HepG2 (cell line): Measurements from ENCODE around the gene LHPP. TPM values are rescaled to one million over a fixed set of nuclear protein-coding genes. Genes with fewer than 3 reads are reported as not detected.

Experiments used
- CCDC6 ChIP-seq: sonication (generic); formaldehyde crosslinking; IDR thresholded peaks from 2 replicates; pipeline ENCODE4 v1.8.1; 2022; ENCODE audit warnings: mild to moderate bottlenecking, missing genetic modification reagents, moderate library complexity
- CENPX ChIP-seq: sonication (generic); formaldehyde crosslinking; IDR thresholded peaks from 2 replicates; pipeline ENCODE4 v1.9.0; 2021; ENCODE audit warnings: mild to moderate bottlenecking, missing genetic modification reagents, moderate library complexity
- CHD2 ChIP-seq: IDR thresholded peaks from 2 replicates; pipeline ENCODE4 v1.6.1; 2011; ENCODE audit warnings: low read depth, low read length, improper control_type of control experiment
- CREM ChIP-seq, 2 experiments: sonication (generic) in 1 of 2; formaldehyde crosslinking in 1 of 2; IDR thresholded peaks; 2 replicates each; pipeline versions ENCODE4 v1.4.0 to v1.6.1; 2016 to 2020; ENCODE audit warnings: antibody characterized with exemption in 1 of 2, mild to moderate bottlenecking in 1 of 2, missing genetic modification reagents in 1 of 2
- FOSL2 ChIP-seq: sonication (generic); formaldehyde crosslinking; IDR thresholded peaks from 2 replicates; pipeline ENCODE4 v1.4.0; 2020; ENCODE audit warnings: missing genetic modification reagents
- HNF4A ChIP-seq: sonication (generic); formaldehyde crosslinking; IDR thresholded peaks from 2 replicates; pipeline ENCODE4 v1.4.0; 2020; ENCODE audit warnings: missing genetic modification reagents
- MEIS1 ChIP-seq: sonication (generic); formaldehyde crosslinking; IDR thresholded peaks from 2 replicates; pipeline ENCODE4 v1.9.0; 2021; ENCODE audit warnings: mild to moderate bottlenecking, missing genetic modification reagents, moderate library complexity, borderline replicate concordance
- MXI1 ChIP-seq: IDR thresholded peaks from 3 replicates; pipeline ENCODE4 v1.6.1; 2012; ENCODE audit warnings: low read depth, low read length, inconsistent platforms, borderline replicate concordance
- PRMT3 ChIP-seq: sonication (generic); formaldehyde crosslinking; IDR thresholded peaks from 2 replicates; pipeline ENCODE4 v1.8.1; 2022; ENCODE audit warnings: low read depth, mild to moderate bottlenecking, moderate library complexity, missing genetic modification reagents, borderline replicate concordance
- RBM39 ChIP-seq: fragments of 200-400 bp; formaldehyde crosslinking; IDR thresholded peaks from one replicate; pipeline ENCODE4 v1.6.1; 2018; ENCODE audit warnings: antibody characterized with exemption, mild to moderate bottlenecking, low read depth, low read length; ENCODE audit not compliant: poor library complexity, severe bottlenecking
- YEATS2 ChIP-seq: sonication (generic); formaldehyde crosslinking; IDR thresholded peaks from 2 replicates; pipeline ENCODE4 v1.4.0; 2020; ENCODE audit warnings: missing genetic modification reagents, borderline replicate concordance
- ZBTB7B ChIP-seq: sonication (generic); formaldehyde crosslinking; IDR thresholded peaks from 2 replicates; pipeline ENCODE4 v1.4.0; 2020; ENCODE audit warnings: missing genetic modification reagents
- ZFY ChIP-seq: sonication (generic); formaldehyde crosslinking; IDR thresholded peaks from 2 replicates; pipeline ENCODE4 v1.4.0; 2020; ENCODE audit warnings: missing genetic modification reagents
- ZNF337 ChIP-seq: sonication (generic); formaldehyde crosslinking; IDR thresholded peaks from 2 replicates; pipeline ENCODE4 v1.5.1; 2020; ENCODE audit warnings: missing genetic modification reagents, low read depth, mild to moderate bottlenecking, borderline replicate concordance
- ZNF343 ChIP-seq: sonication (generic); formaldehyde crosslinking; IDR thresholded peaks from 2 replicates; pipeline ENCODE4 v1.4.0; 2020; ENCODE audit warnings: mild to moderate bottlenecking, missing genetic modification reagents
- ZNF614 ChIP-seq: IDR thresholded peaks from 2 replicates; pipeline ENCODE4 v1.6.1; 2018; ENCODE audit warnings: missing biosample characterization, missing genetic modification reagents, inconsistent platforms, borderline replicate concordance
- polyA plus RNA-seq, 8 experiments: library from polyadenylated mRNA; depleted of rRNA in 3 of 8; stranded (reverse) in 7 of 8; unstranded in 1 of 8; fragments of >200 nt; fragmentation: Illumina TruSeq in 4 of 8; extraction: Trizol in 4 of 8; gene quantifications; 2 replicates each; pipeline versions ENCODE4 v1.2.1 to v1.2.3, GENCODE V29; 2011 to 2016; ENCODE audit warnings: low read depth in 4 of 8, missing spikeins in 1 of 8, mixed read lengths in 1 of 8; ENCODE audit not compliant: insufficient read depth in 1 of 8
- total RNA-seq, 5 experiments: library from RNA; depleted of rRNA; stranded (reverse); fragments of >200 nt; fragmentation: Illumina TruSeq; extraction: Trizol; gene quantifications; 2 replicates each; pipeline ENCODE4 v1.2.3, GENCODE V29; 2016; ENCODE audit warnings: low read depth in 1 of 5
- TF ChIP-seq, protein P1 (sequence below): sonication (generic); formaldehyde crosslinking; IDR thresholded peaks from 2 replicates; pipeline ENCODE4 v1.5.0; 2020; ENCODE audit warnings: mild to moderate bottlenecking, missing genetic modification reagents, borderline replicate concordance
- TF ChIP-seq, protein P2 (sequence below): IDR thresholded peaks from 2 replicates; pipeline ENCODE4 v1.6.1; 2018; ENCODE audit warnings: missing genetic modification reagents, mild to moderate bottlenecking, missing compliant biosample characterization
- TF ChIP-seq, protein P3 (sequence below): sonication (generic); formaldehyde crosslinking; IDR thresholded peaks from 2 replicates; pipeline ENCODE4 v1.9.0; 2022; ENCODE audit warnings: missing genetic modification reagents, mild to moderate bottlenecking, borderline replicate concordance
- TF ChIP-seq, protein P4 (sequence below): sonication (generic); formaldehyde crosslinking; IDR thresholded peaks from 2 replicates; pipeline ENCODE4 v1.4.0; 2020; ENCODE audit warnings: missing genetic modification reagents

LHPP gene
- total and polyA plus RNA-seq, 2 of the 13 experiments (the other 11 are each of a cell fraction or from before 2014, with no cell fraction given), result 5.2 to 13.1 TPM

DNA sequence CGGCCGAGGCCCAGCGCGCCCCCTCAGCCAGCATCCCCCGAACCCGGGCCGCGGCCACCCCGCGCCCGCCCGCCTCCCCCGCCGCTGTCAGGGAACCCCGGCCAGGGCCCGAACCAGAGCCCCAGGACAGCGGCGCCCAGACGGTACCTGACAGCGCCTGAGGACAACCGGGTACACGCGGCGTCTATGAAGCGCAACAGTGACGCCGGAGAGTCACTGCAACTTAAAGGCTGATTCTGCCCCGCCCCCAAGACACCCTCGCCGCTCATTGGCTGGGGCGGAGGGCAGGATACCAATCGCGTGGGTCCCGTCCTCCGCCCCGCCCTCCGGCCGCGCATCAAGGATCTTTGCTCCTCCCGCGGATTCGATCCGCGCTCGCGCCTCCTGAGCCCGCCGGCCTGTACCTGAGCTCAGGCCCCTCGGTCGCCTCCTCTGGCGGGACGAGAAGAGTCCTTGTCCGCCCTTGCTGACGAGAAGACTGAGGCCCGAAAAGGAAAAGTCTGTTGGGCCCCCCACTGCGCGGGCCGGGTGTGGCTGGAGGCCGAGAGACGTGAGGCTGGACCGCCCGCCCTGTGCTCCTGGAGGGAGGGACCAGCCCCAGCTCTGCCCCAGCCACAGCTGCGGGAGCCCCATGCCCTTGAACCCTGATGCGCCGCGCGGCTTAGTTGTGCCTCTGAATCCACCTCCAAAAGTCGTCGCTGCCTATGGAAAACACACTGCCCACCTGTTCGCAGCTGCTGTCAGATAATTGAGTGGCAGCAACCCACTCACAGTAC is 42.7 kb upstream of the LHPP start, which contains the start of gene OAT (continued):
- TF ChIP-seq MEIS1 (peak; percentile 59; the same call in 1 of the 2 replicates), ZNF614 (peak; percentile 40; the same call in 1 of the 2 replicates), ZNF343 (CRISPR knock-in tag) (peak; percentile 26), CENPX (CRISPR knock-in tag) (no peak), ZBTB7B (CRISPR knock-in tag) (no peak), YEATS2 (CRISPR knock-in tag) (peak; percentile 30; the same call in 1 of the 2 replicates), CREM (IDR thresholded peaks at IDR 0.05) (peak; percentile 59; the same call in 1 of the 2 replicates), CREM (CRISPR knock-in tag; IDR thresholded peaks at IDR 0.05) (no peak), FOSL2 (CRISPR knock-in tag) (peak; percentile 26; the same call in 1 of the 2 replicates), ZNF337 (CRISPR knock-in tag) (0 out of 2 replicates have a peak, but pooled peaks have one; percentile 40), CCDC6 (peak; percentile 72), HNF4A (CRISPR knock-in tag) (peak; percentile 58), PRMT3 (0 out of 2 replicates have a peak, but pooled peaks have one; percentile 52), ZFY (CRISPR knock-in tag) (peak; percentile 80), RBM39 (peak; percentile 33), CHD2 (no peak), MXI1 (peak; percentile 77; the same call in 2 of the 3 replicates)
- TF ChIP-seq, protein P1, sequence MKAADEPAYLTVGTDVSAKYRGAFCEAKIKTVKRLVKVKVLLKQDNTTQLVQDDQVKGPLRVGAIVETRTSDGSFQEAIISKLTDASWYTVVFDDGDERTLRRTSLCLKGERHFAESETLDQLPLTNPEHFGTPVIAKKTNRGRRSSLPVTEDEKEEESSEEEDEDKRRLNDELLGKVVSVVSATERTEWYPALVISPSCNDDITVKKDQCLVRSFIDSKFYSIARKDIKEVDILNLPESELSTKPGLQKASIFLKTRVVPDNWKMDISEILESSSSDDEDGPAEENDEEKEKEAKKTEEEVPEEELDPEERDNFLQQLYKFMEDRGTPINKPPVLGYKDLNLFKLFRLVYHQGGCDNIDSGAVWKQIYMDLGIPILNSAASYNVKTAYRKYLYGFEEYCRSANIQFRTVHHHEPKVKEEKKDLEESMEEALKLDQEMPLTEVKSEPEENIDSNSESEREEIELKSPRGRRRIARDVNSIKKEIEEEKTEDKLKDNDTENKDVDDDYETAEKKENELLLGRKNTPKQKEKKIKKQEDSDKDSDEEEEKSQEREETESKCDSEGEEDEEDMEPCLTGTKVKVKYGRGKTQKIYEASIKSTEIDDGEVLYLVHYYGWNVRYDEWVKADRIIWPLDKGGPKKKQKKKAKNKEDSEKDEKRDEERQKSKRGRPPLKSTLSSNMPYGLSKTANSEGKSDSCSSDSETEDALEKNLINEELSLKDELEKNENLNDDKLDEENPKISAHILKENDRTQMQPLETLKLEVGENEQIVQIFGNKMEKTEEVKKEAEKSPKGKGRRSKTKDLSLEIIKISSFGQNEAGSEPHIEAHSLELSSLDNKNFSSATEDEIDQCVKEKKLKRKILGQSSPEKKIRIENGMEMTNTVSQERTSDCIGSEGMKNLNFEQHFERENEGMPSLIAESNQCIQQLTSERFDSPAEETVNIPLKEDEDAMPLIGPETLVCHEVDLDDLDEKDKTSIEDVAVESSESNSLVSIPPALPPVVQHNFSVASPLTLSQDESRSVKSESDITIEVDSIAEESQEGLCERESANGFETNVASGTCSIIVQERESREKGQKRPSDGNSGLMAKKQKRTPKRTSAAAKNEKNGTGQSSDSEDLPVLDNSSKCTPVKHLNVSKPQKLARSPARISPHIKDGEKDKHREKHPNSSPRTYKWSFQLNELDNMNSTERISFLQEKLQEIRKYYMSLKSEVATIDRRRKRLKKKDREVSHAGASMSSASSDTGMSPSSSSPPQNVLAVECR (CRISPR knock-in tag), result peak; percentile 86
- TF ChIP-seq, protein P2, sequence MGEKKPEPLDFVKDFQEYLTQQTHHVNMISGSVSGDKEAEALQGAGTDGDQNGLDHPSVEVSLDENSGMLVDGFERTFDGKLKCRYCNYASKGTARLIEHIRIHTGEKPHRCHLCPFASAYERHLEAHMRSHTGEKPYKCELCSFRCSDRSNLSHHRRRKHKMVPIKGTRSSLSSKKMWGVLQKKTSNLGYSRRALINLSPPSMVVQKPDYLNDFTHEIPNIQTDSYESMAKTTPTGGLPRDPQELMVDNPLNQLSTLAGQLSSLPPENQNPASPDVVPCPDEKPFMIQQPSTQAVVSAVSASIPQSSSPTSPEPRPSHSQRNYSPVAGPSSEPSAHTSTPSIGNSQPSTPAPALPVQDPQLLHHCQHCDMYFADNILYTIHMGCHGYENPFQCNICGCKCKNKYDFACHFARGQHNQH (CRISPR knock-in tag), result 0 out of 2 replicates have a peak, but pooled peaks have one; percentile 67
- TF ChIP-seq, protein P3, sequence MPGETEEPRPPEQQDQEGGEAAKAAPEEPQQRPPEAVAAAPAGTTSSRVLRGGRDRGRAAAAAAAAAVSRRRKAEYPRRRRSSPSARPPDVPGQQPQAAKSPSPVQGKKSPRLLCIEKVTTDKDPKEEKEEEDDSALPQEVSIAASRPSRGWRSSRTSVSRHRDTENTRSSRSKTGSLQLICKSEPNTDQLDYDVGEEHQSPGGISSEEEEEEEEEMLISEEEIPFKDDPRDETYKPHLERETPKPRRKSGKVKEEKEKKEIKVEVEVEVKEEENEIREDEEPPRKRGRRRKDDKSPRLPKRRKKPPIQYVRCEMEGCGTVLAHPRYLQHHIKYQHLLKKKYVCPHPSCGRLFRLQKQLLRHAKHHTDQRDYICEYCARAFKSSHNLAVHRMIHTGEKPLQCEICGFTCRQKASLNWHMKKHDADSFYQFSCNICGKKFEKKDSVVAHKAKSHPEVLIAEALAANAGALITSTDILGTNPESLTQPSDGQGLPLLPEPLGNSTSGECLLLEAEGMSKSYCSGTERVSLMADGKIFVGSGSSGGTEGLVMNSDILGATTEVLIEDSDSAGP (CRISPR knock-in tag), result peak; percentile 73; the same call in 1 of the 2 replicates
- TF ChIP-seq, protein P4, sequence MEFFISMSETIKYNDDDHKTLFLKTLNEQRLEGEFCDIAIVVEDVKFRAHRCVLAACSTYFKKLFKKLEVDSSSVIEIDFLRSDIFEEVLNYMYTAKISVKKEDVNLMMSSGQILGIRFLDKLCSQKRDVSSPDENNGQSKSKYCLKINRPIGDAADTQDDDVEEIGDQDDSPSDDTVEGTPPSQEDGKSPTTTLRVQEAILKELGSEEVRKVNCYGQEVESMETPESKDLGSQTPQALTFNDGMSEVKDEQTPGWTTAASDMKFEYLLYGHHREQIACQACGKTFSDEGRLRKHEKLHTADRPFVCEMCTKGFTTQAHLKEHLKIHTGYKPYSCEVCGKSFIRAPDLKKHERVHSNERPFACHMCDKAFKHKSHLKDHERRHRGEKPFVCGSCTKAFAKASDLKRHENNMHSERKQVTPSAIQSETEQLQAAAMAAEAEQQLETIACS (CRISPR knock-in tag), result no peak
